GM18858 (cell line): ENCODE data around the gene DHX8.
"Not testable (repeated sequence)": the region's sequence is repeated elsewhere in the genome, so short reads cannot be mapped to it uniquely, and the experiment has no call there.

Experiments used
- ATAC-seq: cut with Tn5 transposase; IDR thresholded peaks from one replicate; pipeline ENCODE4 v1.9.1; 2021; ENCODE audit not compliant: unreplicated experiment

The DHX8 gene

GRCh38 chr17:43461185-43461584, 22.6 kb upstream of the DHX8 start:
- no peak for ATAC-seq

DNA sequence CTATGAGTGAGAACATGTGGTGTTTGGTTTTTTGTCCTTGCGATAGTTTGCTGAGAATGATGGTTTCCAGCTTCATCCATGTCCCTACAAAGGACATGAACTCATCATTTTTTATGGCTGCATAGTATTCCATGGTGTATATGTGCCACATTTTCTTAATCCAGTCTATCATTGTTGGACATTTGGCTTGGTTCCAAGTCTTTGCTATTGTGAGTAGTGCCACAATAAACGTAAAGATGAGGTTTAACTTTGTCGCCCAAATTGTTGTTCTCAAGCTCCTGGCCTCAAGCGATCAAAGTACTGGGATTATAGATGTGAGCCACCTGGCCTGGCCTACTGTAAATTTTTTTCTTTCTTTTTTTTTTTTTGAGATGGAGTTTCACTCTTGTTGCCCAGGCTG, 21.2 kb upstream of the DHX8 start:
- not testable (repeated sequence) for ATAC-seq

GRCh38 chr17:43463241-43463640, 20.5 kb upstream of the DHX8 start:
- no peak for ATAC-seq

- no peak for ATAC-seq
These were observed 19.7 kb upstream of the DHX8 start for GRCh38 chr17:43464046-43464445.

GRCh38 chr17:43465049-43465448, 18.7 kb upstream of the DHX8 start:
- ATAC-seq = no peak

DNA sequence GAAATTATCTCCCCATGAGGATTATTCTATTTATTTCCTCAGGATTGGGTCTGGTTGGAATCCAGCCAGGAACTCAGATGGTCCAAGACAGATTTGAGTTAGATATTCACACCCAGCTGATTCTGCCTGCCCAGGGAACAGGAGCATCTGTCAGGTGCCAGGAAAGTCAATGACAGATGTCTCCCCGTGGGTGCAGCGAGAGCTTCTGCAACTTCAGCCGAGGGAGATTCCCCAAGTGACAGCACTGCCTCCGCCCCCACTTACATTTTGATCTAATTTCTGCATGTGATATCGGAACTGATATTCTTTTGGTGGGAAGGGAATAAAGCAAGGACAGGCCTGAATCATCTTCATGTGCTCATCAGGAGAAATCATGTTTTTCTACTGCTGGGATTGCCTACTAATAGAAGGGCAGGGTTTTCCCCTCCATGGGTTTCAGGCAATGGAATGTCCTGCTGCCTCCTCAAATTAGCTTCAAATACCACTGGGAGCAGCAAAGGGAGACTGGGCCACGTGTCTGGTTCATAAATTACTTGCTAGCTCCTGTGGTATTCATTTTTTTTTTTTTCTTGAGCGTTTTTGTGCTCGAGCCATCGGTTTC, 15.7 kb upstream of the DHX8 start:
- ATAC-seq = no peak

DNA sequence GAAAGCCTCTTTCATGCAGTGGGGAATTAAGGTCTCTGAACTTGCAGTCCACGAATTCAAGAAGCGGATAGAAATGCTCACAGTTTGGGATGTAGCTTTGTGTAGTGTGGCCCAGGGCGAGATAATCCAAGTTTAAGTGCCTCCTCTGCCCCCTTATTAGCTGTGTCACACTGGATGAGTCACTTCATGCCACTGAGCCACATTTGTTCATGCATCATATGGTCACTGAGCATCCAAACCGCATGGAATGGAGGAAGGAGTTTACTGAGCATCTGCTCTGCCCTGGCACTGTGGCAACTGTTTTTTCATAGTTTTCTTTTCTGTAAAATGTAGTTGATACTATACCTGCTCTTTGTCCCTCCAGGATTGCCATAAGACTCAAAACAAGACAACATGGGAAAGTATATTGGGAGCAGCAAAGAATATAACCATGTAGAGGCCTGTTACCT, 15.1 kb upstream of the DHX8 start:
- ATAC-seq = no peak

GRCh38 chr17:43469145-43469544, 14.6 kb upstream of the DHX8 start:
- no peak for ATAC-seq

DNA sequence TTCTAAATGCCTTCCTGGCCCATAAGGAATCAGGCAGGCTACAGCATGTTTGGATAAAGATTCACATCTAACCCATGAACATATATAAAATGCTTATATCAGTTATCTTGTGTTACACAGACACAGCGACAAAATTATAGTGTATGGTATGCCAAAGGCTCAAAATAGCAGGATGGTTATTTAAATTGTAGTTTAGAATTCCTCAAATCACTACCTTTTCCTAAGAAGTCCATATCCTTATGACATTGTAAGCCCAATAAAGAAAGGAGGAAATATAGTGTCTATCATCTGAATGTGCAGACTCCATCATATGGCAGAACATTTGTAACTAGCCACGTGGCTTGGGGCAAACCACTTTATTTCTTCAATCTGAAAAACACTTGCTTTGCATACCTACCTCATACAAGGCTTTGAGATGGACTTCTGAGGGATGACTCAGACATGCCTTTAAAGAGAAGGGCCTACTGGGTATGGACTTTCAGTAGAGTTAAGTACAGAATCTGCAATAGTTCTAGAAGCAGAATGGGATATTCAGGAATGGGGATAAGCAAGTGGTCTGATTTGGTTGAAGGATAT, 12.1 kb upstream of the DHX8 start:
- no peak for ATAC-seq

DNA sequence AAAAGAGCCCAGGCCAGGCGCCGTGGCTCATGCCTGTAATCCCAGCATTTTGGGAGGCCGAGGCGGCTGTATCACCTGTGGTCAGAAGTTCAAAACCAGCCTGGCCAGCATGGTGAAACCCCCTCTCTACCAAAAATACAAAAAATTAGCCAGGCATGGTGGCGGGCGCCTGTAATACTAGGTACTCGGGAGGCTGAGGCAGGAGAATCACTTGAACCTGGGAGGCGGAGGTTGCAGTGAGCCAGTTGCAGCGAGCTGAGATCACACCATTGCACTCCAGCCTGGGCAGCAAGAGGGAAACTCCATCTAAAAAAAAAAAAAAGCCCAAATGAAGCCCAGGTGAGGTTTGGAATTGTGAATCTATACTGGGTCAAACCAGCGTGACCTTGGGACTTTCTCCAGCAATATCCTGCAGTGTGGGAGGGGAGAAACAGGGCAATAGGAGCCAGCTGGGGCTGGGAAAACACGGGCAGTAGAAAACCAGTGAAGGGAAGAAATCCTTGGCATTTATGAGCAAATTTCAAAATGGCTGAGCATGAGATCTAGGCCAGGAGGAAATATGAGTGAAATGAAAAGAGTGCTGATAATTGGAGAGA, 8.2 kb upstream of the DHX8 start:
- ATAC-seq = no peak

DNA sequence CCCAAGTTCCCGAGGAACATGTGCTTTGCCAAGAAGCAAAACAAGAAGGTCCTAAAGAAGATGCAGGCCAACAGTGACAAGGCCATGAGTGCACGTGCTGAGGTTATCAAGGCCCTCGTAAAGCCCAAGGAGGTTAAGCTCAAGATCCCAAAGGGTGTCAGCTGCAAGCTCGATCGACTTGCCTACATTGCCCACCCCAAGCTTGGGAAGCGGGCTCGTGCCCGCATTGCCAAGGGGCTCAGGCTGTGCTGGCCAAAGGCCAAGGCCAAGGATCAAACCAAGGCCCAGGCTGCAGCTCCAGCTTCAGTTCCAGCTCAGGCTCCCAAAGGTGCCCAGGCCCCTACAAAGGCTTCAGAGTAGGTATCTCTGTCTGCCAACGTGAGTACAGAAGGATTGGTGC, 7.5 kb upstream of the DHX8 start:
- ATAC-seq = not testable (repeated sequence)

- ATAC-seq = no peak
These were observed 5.7 kb upstream of the DHX8 start for GRCh38 chr17:43477832-43478634.

- ATAC-seq = no peak
These were observed 3.8 kb upstream of the DHX8 start for GRCh38 chr17:43479948-43480347.

DNA sequence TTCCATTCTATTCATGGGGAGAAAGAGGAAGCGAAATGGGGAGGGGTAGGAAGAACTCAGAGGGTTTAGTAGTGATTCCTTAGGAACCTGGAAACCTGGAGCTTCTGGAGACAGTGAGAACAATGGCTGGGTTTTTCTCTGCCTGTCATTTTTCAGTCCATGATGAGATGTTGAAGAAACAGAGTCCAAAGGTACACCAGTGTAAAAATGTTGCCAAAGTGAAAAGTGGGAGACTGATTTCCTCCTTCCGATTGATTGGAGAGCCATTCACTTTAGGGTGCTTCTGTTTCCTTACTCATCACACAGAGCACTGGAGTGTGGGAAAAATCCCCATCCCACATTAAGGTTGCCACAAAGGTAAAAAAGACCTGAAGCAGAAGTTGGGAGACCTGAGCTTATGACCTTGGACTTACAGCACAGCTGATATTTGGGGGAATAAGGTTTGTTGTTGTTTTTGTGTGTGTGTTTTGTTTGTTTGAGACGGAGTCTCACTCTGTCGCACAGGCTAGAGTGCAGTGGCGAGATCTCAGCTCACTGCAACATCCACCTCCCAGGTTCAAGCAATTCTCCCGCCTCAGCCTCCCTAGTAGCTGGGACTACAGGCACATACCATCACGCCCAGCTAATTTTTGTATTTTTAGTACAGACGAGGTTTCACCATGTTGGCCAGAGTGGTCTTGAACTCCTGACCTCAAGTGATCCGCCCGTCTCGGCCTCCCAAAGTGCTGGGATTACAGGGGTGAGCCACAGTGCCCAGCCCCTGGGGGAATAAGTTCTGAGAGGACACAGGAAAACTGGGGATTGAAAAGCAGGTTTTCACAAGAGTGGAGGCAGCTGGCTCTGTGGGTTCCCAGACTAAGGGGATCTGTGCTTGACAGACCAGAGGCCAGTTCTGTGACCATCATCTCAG, 1.4 kb upstream of the DHX8 start:
- no peak for ATAC-seq

DNA sequence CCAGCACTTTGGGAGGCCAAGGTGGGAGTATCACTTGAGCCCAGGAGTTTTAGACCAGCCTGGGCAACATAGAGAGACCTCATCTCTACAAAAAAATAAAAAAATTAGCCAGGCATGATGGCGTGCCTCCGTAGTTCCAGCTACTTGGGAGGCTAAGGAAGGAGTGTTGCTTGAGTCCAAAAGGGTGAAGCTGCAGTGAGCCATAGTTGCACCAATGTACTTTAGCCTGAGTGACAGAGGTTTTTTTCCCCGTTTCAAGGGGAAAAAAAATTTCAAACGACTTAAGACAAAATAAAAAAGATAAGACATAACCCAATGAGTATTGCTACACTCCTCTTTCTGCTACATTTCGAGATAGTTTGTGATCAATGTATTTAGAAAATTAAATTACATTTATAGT, 6.8 kb downstream of the DHX8 start:
- ATAC-seq = no peak

DNA sequence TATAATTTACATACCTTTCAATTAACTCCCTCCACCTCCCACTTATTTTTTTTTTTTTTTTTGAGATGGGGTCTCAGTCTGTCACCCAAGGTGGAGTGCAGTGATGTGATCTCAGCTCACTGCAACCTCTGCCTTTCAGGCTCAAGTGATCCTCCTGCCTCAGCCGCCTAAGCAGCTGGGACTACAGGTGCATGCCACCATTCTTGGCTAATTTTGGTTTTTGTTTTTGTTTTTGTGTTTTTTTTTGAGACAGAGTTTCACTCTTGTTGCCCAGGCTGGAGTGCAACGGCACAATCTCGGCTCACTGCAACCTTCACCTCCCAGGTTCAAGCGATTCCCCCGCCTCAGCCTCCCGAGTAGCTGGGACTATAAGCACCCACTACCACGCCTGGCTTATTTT, 25.7 kb downstream of the DHX8 start:
- not testable (repeated sequence) for ATAC-seq

GRCh38 chr17:43511199-43511598, 27.4 kb downstream of the DHX8 start:
- ATAC-seq = not testable (repeated sequence)

DNA sequence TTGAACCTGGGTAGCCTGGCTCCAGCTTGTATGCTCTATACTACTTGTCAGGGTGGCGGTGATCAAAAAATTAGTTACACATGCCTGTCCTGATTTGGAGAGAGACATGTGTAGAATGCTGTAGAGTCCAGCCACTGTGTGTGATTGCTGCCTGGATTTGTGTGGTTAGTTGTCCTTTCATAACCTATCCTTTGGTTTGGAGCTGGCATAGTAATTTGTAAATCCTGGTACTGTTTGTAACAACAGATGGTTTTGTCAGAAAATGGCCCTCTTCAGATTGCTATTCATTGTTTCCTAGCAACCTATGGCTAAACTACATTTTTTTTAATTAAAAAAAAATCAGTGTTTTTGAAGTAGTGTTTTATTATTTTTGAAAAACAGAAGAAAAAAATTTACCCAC, 31.9 kb downstream of the DHX8 start:
- no peak for ATAC-seq

DNA sequence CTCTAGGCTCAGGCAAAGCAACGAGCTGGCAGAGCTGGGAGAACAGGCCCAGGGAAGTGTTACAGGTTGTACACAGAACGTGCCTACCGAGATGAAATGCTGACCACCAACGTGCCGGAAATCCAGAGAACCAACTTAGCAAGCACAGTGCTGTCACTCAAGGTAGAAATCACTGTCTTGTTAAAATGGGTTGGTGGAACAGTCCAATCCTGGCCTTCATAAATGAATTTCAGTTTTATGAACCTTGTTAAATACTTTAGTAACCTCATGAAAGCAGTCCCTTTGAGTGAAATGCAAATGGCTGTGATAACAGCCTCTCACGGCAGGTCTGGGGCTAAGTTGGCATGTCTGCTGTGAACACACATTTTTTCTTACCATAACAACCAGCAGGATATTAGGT, 33.4 kb downstream of the DHX8 start:
- no peak for ATAC-seq

DNA sequence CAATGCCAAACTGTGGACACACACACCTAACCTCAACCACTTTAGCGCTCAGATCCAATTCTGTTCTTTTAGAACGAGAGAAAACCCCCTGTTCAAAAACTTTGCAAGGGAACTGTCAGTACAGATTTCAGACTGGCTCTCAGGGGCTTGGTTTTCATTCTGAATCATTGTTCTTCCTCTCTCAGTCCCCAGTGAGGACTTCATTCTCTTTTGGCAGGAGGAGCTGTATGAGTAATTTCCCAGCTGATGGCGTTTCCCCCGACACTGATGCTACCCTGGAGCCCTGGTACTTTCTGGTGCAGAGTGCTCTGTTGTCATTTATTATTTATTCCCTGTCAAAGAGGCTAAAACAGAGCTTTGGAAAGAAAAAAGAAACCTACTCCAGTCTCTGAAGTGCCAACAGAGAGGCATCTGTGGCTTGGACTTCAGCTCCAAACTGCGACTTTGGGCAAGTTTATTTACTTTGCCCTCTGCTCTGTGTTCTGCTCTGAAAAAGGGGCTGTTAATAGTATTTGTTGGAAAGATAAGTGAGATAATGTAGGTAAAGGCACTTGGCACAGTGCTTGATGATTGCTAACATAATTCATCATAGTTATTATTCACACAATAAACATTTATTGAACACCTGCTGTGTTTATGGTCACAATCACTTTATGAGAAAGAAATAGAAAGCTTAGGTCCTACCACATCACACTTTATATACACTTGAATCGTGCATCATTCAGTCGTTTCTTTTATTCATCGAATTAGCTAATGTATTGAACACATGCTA, 34.0 kb downstream of the DHX8 start:
- no peak for ATAC-seq
